ENCODE measurements around the gene SLC12A8. TPM values are rescaled to one million over a fixed set of nuclear protein-coding genes. Genes with fewer than 3 reads are reported as not detected.

SLC12A8 gene
- total and polyA plus RNA-seq, 2 experiments from 2014 or later: 3.1 to 3.4 TPM

GRCh38 chr3:125108833-125109535 is 103.6 kb downstream of the SLC12A8 start:
- H3K27me3 ChIP-seq: no peaks in the 10 kb centered on the region
- H3K9me3 ChIP-seq (ENCODE audit: low read depth): no peaks in the 10 kb centered on the region
- TF ChIP-seq CTCF (IDR thresholded peaks at IDR 0.05; ENCODE audit: low read depth, low read length): no peak
- no peak overlapping the region for H3K4me3 ChIP-seq
- H3K4me1 ChIP-seq (ENCODE audit: low read depth): no peaks in the 10 kb centered on the region
- H3K36me3 ChIP-seq: no peaks in the 10 kb centered on the region
- DNase-seq (ENCODE audit: low read depth in 1 of 2, low spot score in 1 of 2): no peak
- no peak overlapping the region for H3K27ac ChIP-seq

GRCh38 chr3:125107861-125108567 is 104.5 kb downstream of the SLC12A8 start:
- no peaks in the 10 kb centered on the region for H3K9me3 ChIP-seq (ENCODE audit: low read depth)
- H3K27ac ChIP-seq: no peak overlapping the region
- H3K4me1 ChIP-seq (ENCODE audit: low read depth): no peaks in the 10 kb centered on the region
- H3K27me3 ChIP-seq: no peaks in the 10 kb centered on the region
- TF ChIP-seq CTCF (IDR thresholded peaks at IDR 0.05; ENCODE audit: low read depth, low read length): no peak
- DNase-seq (ENCODE audit: low read depth in 1 of 2, low spot score in 1 of 2): peak in 1 of 2 donors; percentile 77
- H3K4me3 ChIP-seq: no peak overlapping the region
- H3K36me3 ChIP-seq: no peaks in the 10 kb centered on the region

GRCh38 chr3:125107363-125107762 is 105.2 kb downstream of the SLC12A8 start:
- Histone ChIP-seq H3K27me3 (no peaks in the 10 kb centered on the region), H3K4me3 (no peak overlapping the region), H3K27ac (no peak overlapping the region), H3K36me3 (no peaks in the 10 kb centered on the region), H3K4me1 (ENCODE audit: low read depth) (no peaks in the 10 kb centered on the region), H3K9me3 (ENCODE audit: low read depth) (no peaks in the 10 kb centered on the region)
- no peak for TF ChIP-seq CTCF (IDR thresholded peaks at IDR 0.05; ENCODE audit: low read depth, low read length)
- DNase-seq (ENCODE audit: low read depth in 1 of 2, low spot score in 1 of 2): no peak

- no peak overlapping the region for H3K4me3 ChIP-seq
- no peak for TF ChIP-seq CTCF (IDR thresholded peaks at IDR 0.05; ENCODE audit: low read depth, low read length)
- no peaks in the 10 kb centered on the region for H3K36me3 ChIP-seq
- DNase-seq (ENCODE audit: low read depth in 1 of 2, low spot score in 1 of 2): peak in 1 of 2 donors; percentile 60
- no peaks in the 10 kb centered on the region for H3K4me1 ChIP-seq (ENCODE audit: low read depth)
- H3K27me3 ChIP-seq: no peaks in the 10 kb centered on the region
- no peak overlapping the region for H3K27ac ChIP-seq
- no peaks in the 10 kb centered on the region for H3K9me3 ChIP-seq (ENCODE audit: low read depth)
Observed at GRCh38 chr3:125105116-125105515, 107.4 kb downstream of the SLC12A8 start.

GRCh38 chr3:125104639-125105038 is 107.9 kb downstream of the SLC12A8 start:
- no peaks in the 10 kb centered on the region for H3K9me3 ChIP-seq (ENCODE audit: low read depth)
- no peak overlapping the region for H3K4me3 ChIP-seq
- no peaks in the 10 kb centered on the region for H3K27me3 ChIP-seq

More at GRCh38 chr3:125104639-125105038, 107.9 kb downstream of the SLC12A8 start:
- Histone ChIP-seq H3K27ac (no peak overlapping the region), H3K36me3 (no peaks in the 10 kb centered on the region), H3K4me1 (ENCODE audit: low read depth) (no peaks in the 10 kb centered on the region)
- peak in 1 of 2 donors; percentile 68 for DNase-seq (ENCODE audit: low read depth in 1 of 2, low spot score in 1 of 2)
- no peak for TF ChIP-seq CTCF (IDR thresholded peaks at IDR 0.05; ENCODE audit: low read depth, low read length)

All from cardiac muscle cell (in vitro differentiated cells and primary cell).